Measurements from ENCODE around the gene CYP4F2. TPM values are rescaled to one million over a fixed set of nuclear protein-coding genes. Genes with fewer than 3 reads are reported as not detected.

The CYP4F2 gene
- total RNA-seq, 4 donors from 2014 or later: not detected

DNA sequence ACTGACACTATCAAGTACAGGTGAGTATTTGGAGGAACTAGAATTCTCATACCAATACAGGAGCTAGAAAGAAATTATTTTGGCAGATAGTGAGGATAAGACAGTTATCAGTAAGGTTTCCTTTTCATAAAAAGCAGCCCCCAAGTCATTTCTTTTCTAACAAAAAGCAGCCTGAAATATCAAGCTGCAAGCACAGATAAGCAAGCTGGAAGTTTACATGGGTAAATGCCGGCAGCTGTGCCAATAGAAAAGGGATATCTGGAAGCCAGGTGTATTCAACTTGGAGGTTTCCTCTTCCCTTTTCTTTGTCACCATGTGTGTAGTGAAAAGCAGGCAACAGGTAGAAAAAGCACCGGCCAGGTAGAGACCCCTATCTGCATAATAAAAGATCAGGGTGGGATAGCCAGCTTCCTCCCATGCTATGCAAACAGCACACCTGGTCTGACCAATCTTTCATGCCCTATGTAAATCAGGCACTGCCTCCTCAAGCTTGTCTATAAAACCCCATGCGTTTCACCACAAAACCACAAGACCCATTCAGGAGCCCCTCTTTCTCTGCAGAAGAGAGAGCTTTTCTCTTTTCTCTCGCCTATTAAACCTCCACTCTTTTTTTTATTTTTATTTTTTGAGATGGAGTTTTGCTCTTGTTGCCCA, 22.9 kb downstream of the CYP4F2 start:
- TF ChIP-seq, protein P1, sequence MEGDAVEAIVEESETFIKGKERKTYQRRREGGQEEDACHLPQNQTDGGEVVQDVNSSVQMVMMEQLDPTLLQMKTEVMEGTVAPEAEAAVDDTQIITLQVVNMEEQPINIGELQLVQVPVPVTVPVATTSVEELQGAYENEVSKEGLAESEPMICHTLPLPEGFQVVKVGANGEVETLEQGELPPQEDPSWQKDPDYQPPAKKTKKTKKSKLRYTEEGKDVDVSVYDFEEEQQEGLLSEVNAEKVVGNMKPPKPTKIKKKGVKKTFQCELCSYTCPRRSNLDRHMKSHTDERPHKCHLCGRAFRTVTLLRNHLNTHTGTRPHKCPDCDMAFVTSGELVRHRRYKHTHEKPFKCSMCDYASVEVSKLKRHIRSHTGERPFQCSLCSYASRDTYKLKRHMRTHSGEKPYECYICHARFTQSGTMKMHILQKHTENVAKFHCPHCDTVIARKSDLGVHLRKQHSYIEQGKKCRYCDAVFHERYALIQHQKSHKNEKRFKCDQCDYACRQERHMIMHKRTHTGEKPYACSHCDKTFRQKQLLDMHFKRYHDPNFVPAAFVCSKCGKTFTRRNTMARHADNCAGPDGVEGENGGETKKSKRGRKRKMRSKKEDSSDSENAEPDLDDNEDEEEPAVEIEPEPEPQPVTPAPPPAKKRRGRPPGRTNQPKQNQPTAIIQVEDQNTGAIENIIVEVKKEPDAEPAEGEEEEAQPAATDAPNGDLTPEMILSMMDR (IDR thresholded peaks at IDR 0.05; ENCODE audit: low read depth): no peak

DNA sequence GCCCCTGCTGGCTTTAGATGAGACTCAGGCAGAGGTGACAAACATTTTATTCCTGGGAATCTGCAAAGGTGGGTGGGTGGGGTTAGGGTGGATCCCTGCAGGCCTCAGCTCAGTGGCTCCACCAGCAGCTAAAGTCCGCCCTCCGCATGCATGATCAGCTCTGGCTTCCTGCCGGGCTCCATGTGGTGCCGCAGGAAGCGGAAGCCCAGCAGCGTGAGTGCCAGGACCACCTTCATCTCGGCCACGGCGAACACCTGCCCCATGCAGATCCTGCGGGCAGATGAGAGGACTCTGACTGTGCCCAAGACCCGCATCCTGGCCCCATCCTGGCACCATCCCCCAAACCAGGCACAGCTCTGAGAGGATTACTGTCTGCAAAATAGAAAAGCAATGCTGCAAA, 26.3 kb downstream of the CYP4F2 start:
- TF ChIP-seq, protein P1 (IDR thresholded peaks at IDR 0.05; ENCODE audit: low read depth): no peak

DNA sequence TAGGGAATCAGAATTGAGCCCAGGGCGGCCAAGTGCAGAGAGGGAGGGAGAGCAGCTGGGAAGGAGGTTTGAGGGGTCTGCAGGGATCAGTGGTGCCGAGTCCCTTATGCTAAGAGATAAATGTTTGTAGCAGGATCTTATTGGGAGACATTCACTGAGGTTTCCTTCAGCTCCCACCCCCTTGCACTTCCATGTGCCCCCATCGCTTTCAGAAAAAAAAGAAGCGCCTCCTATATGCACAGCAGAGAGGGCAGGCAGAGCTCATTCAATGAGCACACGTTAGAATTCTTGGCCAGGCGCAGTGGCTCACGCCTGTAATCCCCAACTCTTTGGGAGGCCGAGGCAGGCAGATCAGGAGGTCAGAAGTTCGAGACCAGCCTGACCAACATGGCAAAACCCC, 28.0 kb downstream of the CYP4F2 start:
- TF ChIP-seq, protein P1 (IDR thresholded peaks at IDR 0.05; ENCODE audit: low read depth): no peak

DNA sequence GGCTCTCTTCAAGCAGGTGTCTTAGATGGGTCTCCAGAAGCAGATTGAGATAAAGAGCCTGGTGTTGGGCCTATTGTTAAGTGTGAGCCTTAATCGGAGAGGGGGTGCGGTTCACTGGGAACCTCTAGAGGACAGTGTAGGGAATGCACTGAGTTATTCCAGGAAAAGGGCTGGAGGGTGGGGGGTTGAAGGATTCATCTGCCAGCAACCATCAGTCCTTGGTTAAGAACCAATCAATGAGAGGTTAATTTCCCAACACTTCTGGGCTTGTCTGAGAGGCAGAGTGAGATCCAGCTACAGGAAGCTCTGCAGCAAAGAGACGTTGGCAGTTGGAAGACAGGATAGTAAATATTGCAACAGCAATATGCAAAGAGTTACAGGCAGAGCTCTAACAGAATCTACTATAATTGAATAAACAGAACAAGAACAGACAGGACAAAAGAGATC, 28.7 kb downstream of the CYP4F2 start:
- TF ChIP-seq, protein P1 (IDR thresholded peaks at IDR 0.05; ENCODE audit: low read depth): no peak

DNA sequence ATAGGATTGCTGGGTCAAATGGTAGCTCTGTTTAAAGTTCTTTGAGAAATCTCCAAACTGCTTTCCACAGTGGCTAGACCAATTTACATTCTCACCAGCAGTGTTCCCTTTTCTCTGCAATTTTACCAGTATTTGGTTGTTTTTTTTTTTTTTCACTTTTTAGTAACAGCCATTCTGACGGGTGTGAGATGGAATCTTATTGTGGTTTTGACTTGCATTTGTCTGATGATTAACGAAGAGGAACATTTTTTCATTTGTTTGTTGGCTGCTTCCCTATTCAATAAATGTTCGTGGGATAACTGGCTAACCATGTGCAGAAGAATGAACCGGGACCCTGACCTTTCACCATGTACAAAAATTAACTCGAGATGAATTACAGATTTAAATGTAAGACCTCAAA, 31.2 kb downstream of the CYP4F2 start:
- TF ChIP-seq, protein P1 (IDR thresholded peaks at IDR 0.05; ENCODE audit: low read depth): no peak

DNA sequence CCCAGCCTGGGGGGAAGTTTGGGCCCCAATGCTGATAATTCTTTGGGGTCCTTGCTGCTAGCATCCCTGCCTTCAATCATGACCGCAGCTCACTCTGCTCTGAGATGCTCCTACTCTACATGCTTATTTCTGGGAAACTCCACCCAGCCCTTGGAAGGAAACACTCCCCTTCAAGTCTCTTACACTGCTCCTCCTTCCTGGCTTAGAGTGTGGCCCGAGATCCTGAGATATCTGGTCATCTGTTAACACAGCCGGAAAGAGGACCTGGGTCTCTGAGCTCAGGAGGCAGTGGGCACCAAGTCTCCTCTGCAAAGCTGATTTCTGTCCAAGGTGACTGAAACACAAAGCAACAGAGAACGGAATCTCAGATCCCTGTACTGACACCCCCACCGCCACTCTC, 33.0 kb downstream of the CYP4F2 start:
- TF ChIP-seq, protein P1 (IDR thresholded peaks at IDR 0.05; ENCODE audit: low read depth): no peak

DNA sequence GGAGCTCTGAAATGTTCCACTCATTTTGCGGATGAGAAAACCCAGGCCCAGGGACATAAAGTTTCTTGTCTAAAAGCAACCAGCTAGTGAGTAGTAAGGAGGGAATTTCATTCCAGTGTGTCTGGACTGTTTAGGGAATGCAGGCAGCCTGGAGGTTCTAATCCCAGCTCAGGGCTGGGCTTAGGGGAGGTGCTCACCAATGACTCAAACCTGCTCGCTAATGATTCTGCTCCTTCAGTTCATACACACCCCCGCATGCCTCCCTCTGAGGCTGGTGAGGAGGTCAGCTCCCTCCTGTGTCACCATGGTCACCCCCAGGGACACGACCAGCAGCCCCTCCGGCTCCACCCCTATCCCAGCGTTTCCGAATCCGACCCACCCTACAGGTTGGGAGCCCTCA, 34.6 kb downstream of the CYP4F2 start:
- TF ChIP-seq, protein P1 (IDR thresholded peaks at IDR 0.05; ENCODE audit: low read depth): no peak
